ELR (cell line): ENCODE measurements around the gene PLCB4.

ENCODE experiments used
- DNase-seq: peaks from one replicate; pipeline ENCODE4 v3.0.0-alpha.2; 2015; ENCODE audit warnings: low read depth

PLCB4 gene

GRCh38 chr20:9270831-9271230 is 201.9 kb downstream of the PLCB4 start:
- peak; percentile 35 for DNase-seq

DNA sequence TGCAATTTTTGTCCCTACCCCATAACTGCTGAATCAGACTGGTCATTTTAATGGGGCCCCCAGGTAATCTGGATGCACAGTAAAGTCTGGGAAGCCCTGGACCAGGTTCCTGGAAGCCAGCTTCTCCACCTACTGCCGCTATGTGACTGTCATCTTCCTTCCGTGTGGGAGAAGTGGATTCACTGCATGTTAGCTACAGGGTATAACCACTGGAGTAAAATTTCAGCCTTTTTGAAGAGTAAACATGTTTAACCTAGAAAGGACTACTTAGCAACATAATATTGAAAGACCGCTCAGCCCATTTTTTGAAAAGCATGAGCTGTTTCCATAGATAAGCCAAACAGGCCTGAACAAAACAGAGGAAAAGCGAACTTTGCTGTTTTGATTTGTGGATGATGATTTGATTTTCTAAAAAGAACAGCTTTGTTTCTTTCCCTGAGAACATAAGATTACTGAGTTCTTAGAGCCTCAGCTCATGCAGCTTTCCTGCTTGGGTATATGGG is 208.1 kb downstream of the PLCB4 start:
- no peak for DNase-seq

GRCh38 chr20:9279918-9280401 is 211.1 kb downstream of the PLCB4 start:
- no peak for DNase-seq

DNA sequence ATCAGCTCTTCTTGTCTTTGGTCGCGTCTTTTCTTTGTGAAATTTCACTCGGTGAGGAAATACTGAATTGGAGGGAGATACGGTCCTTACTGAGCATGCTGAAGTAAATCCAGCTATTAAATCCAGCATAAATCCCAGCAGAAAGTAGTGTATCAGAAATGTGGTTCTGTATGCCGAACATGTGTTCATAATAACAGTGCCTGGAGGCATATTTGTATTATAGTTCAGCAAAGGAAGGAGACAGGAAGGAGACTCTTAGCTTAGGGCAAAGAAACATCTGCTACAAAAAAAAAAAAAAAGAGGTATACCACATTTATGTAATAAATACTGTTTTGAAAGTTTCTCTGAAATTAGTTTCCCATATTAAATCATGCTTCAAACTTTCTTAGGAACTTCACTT is 211.8 kb downstream of the PLCB4 start:
- DNase-seq: peak; percentile 52

DNA sequence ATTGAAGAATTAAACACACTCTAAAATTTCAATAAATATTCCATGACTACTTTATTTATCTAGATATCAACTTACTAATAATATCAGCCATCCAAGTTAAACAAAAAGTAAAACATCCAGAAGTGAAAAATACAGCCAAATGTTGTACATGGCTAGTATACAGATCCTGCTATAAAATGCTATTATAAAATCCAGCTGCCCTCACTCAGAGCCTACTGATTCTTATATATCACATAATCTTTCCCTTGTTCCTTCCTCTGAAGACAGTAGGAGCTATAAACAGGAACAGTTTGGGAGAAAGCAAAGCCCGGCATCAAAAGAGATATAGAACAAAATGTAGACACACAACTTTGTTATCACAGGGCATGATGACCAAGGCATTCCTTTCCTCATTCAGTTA is 212.9 kb downstream of the PLCB4 start:
- no peak for DNase-seq

GRCh38 chr20:9285617-9286016 is 216.7 kb downstream of the PLCB4 start:
- DNase-seq: no peak

DNA sequence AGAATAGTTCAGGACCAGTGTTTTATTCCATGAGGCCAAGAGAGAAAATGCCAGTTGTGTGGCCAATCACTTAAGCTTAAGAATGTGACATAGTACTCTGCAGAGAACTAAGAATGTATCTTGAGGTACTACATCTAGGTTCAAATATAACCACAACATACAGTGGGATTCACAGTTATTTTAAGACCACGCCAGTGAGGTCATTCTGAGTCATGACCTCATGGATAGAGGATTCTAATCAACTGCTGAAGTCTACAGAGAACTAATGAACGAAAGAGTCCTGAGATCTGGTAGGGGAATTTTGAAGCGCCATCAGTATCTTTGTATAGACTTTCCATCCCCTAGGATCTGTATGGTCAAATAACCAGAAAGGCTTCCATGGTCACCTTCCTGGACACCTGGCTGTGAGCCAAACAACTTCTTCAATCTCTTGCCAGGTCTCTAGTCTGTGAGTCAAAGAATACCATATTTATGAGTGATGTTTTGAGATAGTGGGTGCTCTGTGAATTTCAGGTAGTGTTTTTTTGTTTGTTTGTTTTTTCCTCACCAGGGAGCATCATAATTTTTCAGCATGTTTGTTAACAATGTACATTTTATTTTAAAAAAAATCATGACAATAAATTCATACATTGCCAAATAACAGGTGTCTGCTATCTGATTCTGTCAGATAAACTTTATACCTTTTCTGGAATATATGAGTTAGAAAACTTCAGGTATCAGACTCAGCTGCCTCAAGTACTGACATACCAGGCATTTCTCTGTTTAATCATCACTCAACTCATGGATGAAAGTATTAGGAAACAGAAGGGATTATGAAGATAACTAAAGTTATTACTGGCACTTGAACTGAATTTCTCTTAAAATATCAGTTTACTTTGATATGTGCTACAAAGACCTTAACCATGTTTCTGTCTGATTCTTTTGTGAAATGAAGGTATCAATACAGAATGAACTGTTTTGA is 217.9 kb downstream of the PLCB4 start:
- DNase-seq: peak; percentile 69

DNA sequence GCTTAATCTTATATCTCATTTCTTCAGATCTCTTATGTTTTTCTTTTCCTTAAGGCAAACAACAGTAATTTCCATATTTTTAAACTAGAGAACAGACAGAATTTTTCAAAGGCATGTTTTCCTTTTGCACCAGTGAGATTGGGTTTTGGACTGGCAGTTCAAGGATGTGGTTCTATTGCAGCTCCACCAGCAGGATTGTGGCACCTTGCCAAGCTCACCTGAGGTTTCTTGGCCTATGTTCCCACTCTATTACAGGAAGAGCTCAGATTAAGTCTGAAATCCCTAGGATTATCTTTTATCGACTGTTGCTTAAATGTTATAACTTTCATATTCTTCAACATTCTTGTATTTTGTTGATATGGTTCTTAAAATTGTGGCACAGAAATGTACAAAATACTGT is 218.9 kb downstream of the PLCB4 start:
- no peak for DNase-seq

GRCh38 chr20:9290331-9290730 is 221.4 kb downstream of the PLCB4 start:
- DNase-seq: no peak

DNA sequence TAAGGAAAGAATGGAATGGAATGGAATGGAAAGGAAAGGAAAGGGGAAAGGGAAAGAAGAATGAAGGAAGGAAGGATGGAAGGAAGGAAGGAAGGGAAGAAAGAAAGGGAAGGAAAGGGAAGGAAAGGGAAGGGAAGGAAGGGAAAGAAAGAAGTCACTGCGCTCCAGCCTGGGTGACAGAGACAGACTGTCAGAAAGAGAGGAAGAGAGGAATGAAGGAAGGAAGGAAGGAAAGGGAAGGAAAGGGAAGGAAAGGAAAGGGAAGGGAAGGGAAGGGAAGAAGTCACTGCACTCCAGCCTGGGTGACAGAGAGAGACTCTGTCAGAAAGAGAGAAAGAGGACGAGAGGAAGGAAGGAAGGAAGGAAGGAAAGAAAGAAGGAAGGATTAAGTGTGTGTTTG is 224.3 kb downstream of the PLCB4 start:
- no peak for DNase-seq

DNA sequence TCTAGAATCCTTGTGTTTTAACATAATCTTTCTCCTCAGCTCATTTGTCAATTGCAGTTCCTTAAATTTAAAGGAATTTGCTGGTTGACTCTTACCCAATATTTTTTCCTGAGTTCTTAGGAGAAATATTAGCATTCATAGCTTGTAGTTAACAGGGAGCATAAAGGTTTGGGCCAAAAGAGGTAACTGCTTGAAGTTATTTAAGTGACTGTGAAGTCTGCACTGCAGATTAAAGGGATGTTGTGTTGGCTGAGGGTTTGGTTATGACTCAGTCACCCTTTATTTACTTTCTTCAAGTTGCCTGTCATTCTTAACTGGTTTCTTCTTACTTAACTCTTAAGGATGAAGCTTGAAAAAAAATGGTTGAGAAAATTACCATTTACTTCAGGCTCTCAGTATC is 225.2 kb downstream of the PLCB4 start:
- DNase-seq: peak; percentile 60

DNA sequence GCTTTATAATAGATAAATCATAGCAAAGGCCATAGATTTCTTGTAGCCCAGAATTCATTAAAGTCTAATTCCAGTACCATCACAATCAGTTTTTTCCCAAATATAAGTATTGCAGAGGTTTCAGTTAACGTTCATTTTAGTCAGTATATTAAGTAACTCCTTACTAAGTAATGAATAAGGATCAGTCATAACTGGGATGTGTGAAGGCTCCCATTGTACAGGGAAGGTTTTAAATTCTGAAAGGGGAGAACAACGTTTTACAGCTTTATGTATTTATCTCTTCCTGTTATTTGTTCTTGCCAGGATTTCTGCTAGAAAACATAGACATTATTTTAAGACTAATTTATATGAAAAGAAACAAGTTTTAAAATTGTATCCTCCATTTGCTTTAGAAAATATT is 230.0 kb downstream of the PLCB4 start:
- no peak for DNase-seq

DNA sequence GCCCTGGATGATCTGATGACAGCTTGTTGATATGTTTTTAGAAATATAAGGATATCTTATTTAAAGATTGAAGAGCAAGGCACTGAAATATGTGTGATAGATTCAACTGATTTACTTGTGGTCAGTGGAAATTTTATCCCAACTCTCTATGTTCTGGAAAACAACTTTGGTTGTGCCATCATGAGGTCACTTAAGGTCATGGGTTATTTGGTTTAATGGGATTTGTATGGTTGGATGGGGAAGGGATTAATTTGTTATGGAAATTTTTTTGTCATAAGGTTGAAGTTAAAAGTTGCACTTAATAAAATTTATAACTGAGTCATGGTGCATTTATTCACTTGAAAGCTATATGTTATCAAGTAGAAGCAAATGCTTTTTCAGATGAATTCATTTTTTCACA is 231.2 kb downstream of the PLCB4 start:
- no peak for DNase-seq

DNA sequence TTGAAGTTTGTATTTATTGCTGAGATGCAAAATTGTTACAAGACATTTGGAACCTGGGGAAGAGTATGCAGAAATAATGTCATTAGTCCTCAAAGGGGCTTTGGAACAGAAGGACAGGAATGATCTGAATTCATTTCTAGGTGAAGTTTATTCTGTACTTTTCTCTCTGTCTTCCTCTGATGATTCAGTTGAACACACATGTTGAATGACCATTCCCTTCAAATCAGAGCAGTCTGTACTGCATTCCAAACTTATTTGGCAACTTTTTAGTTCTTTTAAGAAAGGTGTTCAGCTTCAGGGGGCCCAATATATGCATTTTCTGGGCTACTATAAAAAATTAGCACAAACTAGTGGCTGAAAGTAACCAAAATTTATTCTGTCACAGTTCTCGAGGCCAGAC is 231.6 kb downstream of the PLCB4 start:
- no peak for DNase-seq

- peak; percentile 19 for DNase-seq
Measured at GRCh38 chr20:9301129-9302090, 232.5 kb downstream of the PLCB4 start.

GRCh38 chr20:9302091-9302462 is 233.2 kb downstream of the PLCB4 start:
- no peak for DNase-seq

GRCh38 chr20:9306521-9306920 is 237.6 kb downstream of the PLCB4 start:
- DNase-seq: peak; percentile 73

- DNase-seq: no peak
Measured at GRCh38 chr20:9308056-9308455, 239.2 kb downstream of the PLCB4 start.

DNA sequence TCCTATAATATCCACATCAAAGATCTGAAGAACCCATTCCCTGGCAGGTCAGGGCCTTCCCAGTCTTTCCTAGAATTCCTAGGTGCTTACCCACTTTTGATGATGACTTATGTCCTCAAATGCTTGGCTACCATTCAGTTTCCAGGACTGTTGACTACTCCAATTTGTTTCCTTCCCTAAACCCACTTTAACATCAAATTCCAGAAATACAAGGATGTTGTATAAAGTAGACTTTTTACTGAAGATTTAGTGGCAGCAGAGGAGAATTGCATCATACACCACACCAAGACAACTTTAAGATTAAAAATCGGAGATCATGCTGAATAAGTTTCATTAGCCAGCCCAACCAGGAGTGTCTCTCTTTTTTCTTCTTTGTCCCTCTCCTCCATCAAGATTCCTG is 242.2 kb downstream of the PLCB4 start:
- DNase-seq: peak; percentile 39

- DNase-seq: no peak
Measured at GRCh38 chr20:9319687-9320384, 250.9 kb downstream of the PLCB4 start.

- no peak for DNase-seq
Measured at GRCh38 chr20:9321007-9321406, 252.1 kb downstream of the PLCB4 start.

DNA sequence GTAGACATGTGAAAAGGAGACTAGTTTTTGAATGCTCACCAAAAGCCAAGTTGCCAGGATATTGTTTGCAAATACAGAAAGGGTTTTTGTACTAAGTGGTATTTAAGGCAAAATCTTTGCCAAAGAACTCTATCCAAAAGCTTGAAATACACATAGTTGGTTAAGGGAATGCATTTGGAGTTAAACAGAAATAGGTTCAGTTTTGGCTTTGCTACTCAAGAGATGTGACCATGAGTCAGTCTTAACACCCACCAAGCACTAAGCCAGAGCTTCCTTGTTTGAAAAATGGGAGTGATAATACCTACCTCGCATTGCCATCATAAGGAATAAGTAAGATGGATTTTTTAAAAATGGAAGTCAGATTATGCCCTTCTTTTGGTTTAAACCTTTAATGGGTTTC is 253.8 kb downstream of the PLCB4 start:
- no peak for DNase-seq
